KMS-11 (cell line): Measurements from ENCODE around the gene PLEKHG1.

Source experiments
- H2AFZ ChIP-seq: fragments of 200-600 bp; sonication (generic); 2 replicates; pipeline ENCODE4 v1.6.1; 2016; ENCODE audit warnings: antibody characterized with exemption, mixed run types, low read depth
- H3K27ac ChIP-seq: fragments of 200-600 bp; sonication (generic); 2 replicates; pipeline ENCODE4 v1.6.1; 2016; ENCODE audit warnings: mild to moderate bottlenecking, mixed run types
- H3K27me3 ChIP-seq: fragments of 200-600 bp; sonication (generic); 2 replicates; pipeline ENCODE4 v1.6.1; 2017; ENCODE audit warnings: mild to moderate bottlenecking, low read depth, mixed run types, moderate library complexity; ENCODE audit not compliant: insufficient read depth
- H3K36me3 ChIP-seq: fragments of 200-600 bp; sonication (generic); 2 replicates; pipeline ENCODE4 v1.6.1; 2017; ENCODE audit warnings: mild to moderate bottlenecking, mixed run types; ENCODE audit not compliant: insufficient read depth
- H3K4me1 ChIP-seq: fragments of 200-600 bp; sonication (generic); 2 replicates; pipeline ENCODE4 v1.6.1; 2016; ENCODE audit warnings: mild to moderate bottlenecking, low read depth, mixed run types; ENCODE audit not compliant: poor library complexity, severe bottlenecking
- H3K4me2 ChIP-seq: fragments of 200-600 bp; sonication (generic); 2 replicates; pipeline ENCODE4 v1.7.0; 2016; ENCODE audit warnings: mild to moderate bottlenecking, mixed run types
- H3K4me3 ChIP-seq: fragments of 200-600 bp; sonication (generic); IDR thresholded peaks from 2 replicates; pipeline ENCODE4 v1.6.1; 2017; ENCODE audit warnings: low read depth, low read length, mixed read lengths; ENCODE audit not compliant: insufficient read depth
- H3K79me2 ChIP-seq: fragments of 200-600 bp; sonication (generic); 2 replicates; pipeline ENCODE4 v1.6.1; 2016; ENCODE audit warnings: low read depth, mixed run types; ENCODE audit not compliant: insufficient read depth
- H3K9ac ChIP-seq: fragments of 200-600 bp; sonication (generic); 2 replicates; pipeline ENCODE4 v1.6.1; 2016; ENCODE audit warnings: mild to moderate bottlenecking, mixed run types
- H4K20me1 ChIP-seq: fragments of 200-600 bp; sonication (generic); 2 replicates; pipeline ENCODE4 v1.6.1; 2016; ENCODE audit warnings: mild to moderate bottlenecking, mixed run types; ENCODE audit not compliant: insufficient read depth
- CTCF ChIP-seq: fragments of 200-600 bp; sonication (generic); conservative IDR thresholded peaks from 2 replicates; pipeline ENCODE4 v1.6.1; 2017; ENCODE audit warnings: low read depth, mild to moderate bottlenecking, antibody characterized with exemption, low read length, moderate library complexity, mixed read lengths

The PLEKHG1 gene

GRCh38 chr6:150610584-150610983 is 10.9 kb downstream of the PLEKHG1 start:
- H3K4me2 ChIP-seq: no peak overlapping the region

GRCh38 chr6:150613269-150613668 is 13.6 kb downstream of the PLEKHG1 start:
- H4K20me1 ChIP-seq: no peaks in the 10 kb centered on the region
- no peak for TF ChIP-seq CTCF
- H3K36me3 ChIP-seq: no peaks in the 10 kb centered on the region
- no peak overlapping the region for H3K4me2 ChIP-seq
- H3K4me1 ChIP-seq: no peaks in the 10 kb centered on the region
- H3K27ac ChIP-seq: no peak overlapping the region
- no peaks in the 10 kb centered on the region for H3K27me3 ChIP-seq
- no peak overlapping the region for H2AFZ ChIP-seq
- H3K9ac ChIP-seq: no peak overlapping the region
- no peak overlapping the region for H3K4me3 ChIP-seq
- no peaks in the 10 kb centered on the region for H3K79me2 ChIP-seq

More at GRCh38 chr6:150610584-150610983, 10.9 kb downstream of the PLEKHG1 start:
- Histone ChIP-seq H3K4me3 (no peak overlapping the region), H2AFZ (no peak overlapping the region), H3K4me1 (no peaks in the 10 kb centered on the region), H4K20me1 (no peaks in the 10 kb centered on the region), H3K9ac (no peak overlapping the region), H3K36me3 (no peaks in the 10 kb centered on the region), H3K79me2 (no peaks in the 10 kb centered on the region), H3K27me3 (no peaks in the 10 kb centered on the region), H3K27ac (no peak overlapping the region)
- TF ChIP-seq CTCF: no peak

- no peak overlapping the region for H3K4me2 ChIP-seq
- no peak overlapping the region for H3K9ac ChIP-seq
- no peak for TF ChIP-seq CTCF
- H3K4me3 ChIP-seq: no peak overlapping the region
- H3K27me3 ChIP-seq: no peaks in the 10 kb centered on the region
- H3K27ac ChIP-seq: no peak overlapping the region
- no peak overlapping the region for H2AFZ ChIP-seq
- no peaks in the 10 kb centered on the region for H3K4me1 ChIP-seq
- H4K20me1 ChIP-seq: no peaks in the 10 kb centered on the region
- no peaks in the 10 kb centered on the region for H3K36me3 ChIP-seq
- H3K79me2 ChIP-seq: no peaks in the 10 kb centered on the region
Measured at GRCh38 chr6:150615967-150616366, 16.3 kb downstream of the PLEKHG1 start.

GRCh38 chr6:150616586-150616985 is 16.9 kb downstream of the PLEKHG1 start:
- Histone ChIP-seq H2AFZ (no peak overlapping the region), H3K27me3 (no peaks in the 10 kb centered on the region), H3K27ac (no peak overlapping the region), H3K4me2 (no peak overlapping the region), H3K4me1 (no peaks in the 10 kb centered on the region), H4K20me1 (no peaks in the 10 kb centered on the region), H3K79me2 (no peaks in the 10 kb centered on the region), H3K9ac (no peak overlapping the region), H3K36me3 (no peaks in the 10 kb centered on the region), H3K4me3 (no peak overlapping the region)
- TF ChIP-seq CTCF: no peak

GRCh38 chr6:150617062-150617461 is 17.4 kb downstream of the PLEKHG1 start:
- Histone ChIP-seq H3K36me3 (no peaks in the 10 kb centered on the region), H3K9ac (no peak overlapping the region), H2AFZ (no peak overlapping the region), H3K79me2 (no peaks in the 10 kb centered on the region), H3K4me3 (no peak overlapping the region), H3K27ac (no peak overlapping the region), H3K4me2 (no peak overlapping the region), H3K27me3 (no peaks in the 10 kb centered on the region), H3K4me1 (no peaks in the 10 kb centered on the region), H4K20me1 (no peaks in the 10 kb centered on the region)
- TF ChIP-seq CTCF: no peak
